Neutrophil (primary cell): ENCODE measurements around the gene FAM135A.
"Not testable (repeated sequence)": the region's sequence is repeated elsewhere in the genome, so short reads cannot be mapped to it uniquely, and the experiment has no call there.

Experiments used
- H3K27ac ChIP-seq: fragments of 200-600 bp; sonication (generic); 2 replicates; pipeline ENCODE4 v1.5.1; 2016; ENCODE audit warnings: mild to moderate bottlenecking, moderate library complexity
- H3K27me3 ChIP-seq: fragments of 200-600 bp; sonication (generic); 2 replicates; pipeline ENCODE4 v1.6.0; 2016; ENCODE audit warnings: mild to moderate bottlenecking
- H3K36me3 ChIP-seq: fragments of 200-600 bp; sonication (generic); 2 replicates; pipeline ENCODE4 v1.5.1; 2017
- H3K4me1 ChIP-seq, 2 experiments: fragments of 200-600 bp in 1 of 2; sonication (generic) in 1 of 2; 1 replicate in 1 of 2; 2 replicates in 1 of 2; pipeline versions ENCODE4 v1.5.1 to v1.6.1; 2013 to 2016; ENCODE audit warnings: low read depth in 1 of 2, low read length in 1 of 2, mild to moderate bottlenecking in 1 of 2, moderate library complexity in 1 of 2; ENCODE audit not compliant: control insufficient read depth in 1 of 2, insufficient read depth in 1 of 2
- H3K4me3 ChIP-seq, 2 experiments: fragments of 200-600 bp in 1 of 2; sonication (generic) in 1 of 2; 1 replicate in 1 of 2; 2 replicates in 1 of 2; pipeline ENCODE4 v1.5.1; 2013 to 2016; ENCODE audit warnings: low read depth in 1 of 2, low read length in 1 of 2, mild to moderate bottlenecking in 1 of 2, moderate library complexity in 1 of 2
- H3K9me3 ChIP-seq: fragments of 200-600 bp; sonication (generic); 2 replicates; pipeline ENCODE4 v1.5.1; 2016
- TF ChIP-seq, protein P1 (sequence below): fragments of 200-600 bp; sonication (generic); IDR thresholded peaks from 2 replicates; pipeline ENCODE4 v1.5.1; 2016; ENCODE audit warnings: antibody characterized with exemption

The FAM135A gene

GRCh38 chr6:70547313-70547712 lies 134.0 kb downstream of the FAM135A start:
- TF ChIP-seq, protein P1, sequence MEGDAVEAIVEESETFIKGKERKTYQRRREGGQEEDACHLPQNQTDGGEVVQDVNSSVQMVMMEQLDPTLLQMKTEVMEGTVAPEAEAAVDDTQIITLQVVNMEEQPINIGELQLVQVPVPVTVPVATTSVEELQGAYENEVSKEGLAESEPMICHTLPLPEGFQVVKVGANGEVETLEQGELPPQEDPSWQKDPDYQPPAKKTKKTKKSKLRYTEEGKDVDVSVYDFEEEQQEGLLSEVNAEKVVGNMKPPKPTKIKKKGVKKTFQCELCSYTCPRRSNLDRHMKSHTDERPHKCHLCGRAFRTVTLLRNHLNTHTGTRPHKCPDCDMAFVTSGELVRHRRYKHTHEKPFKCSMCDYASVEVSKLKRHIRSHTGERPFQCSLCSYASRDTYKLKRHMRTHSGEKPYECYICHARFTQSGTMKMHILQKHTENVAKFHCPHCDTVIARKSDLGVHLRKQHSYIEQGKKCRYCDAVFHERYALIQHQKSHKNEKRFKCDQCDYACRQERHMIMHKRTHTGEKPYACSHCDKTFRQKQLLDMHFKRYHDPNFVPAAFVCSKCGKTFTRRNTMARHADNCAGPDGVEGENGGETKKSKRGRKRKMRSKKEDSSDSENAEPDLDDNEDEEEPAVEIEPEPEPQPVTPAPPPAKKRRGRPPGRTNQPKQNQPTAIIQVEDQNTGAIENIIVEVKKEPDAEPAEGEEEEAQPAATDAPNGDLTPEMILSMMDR: no peak
- Histone ChIP-seq H3K27me3 (no peaks in the 10 kb centered on the region), H3K36me3 (no peaks in the 10 kb centered on the region), H3K4me3 (no peak overlapping the region), H3K27ac (no peak overlapping the region), H3K4me1 (no peaks in the 10 kb centered on the region), H3K9me3 (no peaks in the 10 kb centered on the region)

DNA sequence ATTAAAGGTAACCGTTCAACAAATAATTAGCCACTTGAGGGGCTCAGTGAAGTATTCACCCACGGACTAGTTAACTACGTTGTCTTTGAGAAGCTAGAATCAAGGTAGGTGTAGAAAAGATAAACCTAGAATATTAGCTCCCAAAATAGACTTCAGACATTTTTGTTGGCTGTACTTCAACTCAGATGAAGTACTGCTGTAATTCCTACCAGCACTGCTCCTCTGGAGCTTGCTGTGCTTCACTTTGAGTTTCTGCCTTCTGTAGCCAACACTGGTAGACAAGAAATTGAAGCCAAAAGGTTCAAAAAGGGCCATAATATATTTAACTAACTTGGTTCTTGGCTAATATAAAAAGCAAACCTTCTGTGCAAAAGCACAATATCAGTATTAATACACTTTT lies 134.6 kb downstream of the FAM135A start:
- no peaks in the 10 kb centered on the region for H3K36me3 ChIP-seq
- H3K4me1 ChIP-seq: no peaks in the 10 kb centered on the region
- H3K27me3 ChIP-seq: no peaks in the 10 kb centered on the region
- no peak overlapping the region for H3K4me3 ChIP-seq
- H3K27ac ChIP-seq: no peak overlapping the region
- H3K9me3 ChIP-seq: no peaks in the 10 kb centered on the region
- TF ChIP-seq, protein P1: no peak

- no peak overlapping the region for H3K4me3 ChIP-seq
- TF ChIP-seq, protein P1: no peak
- no peaks in the 10 kb centered on the region for H3K27me3 ChIP-seq
- H3K9me3 ChIP-seq: no peaks in the 10 kb centered on the region
- H3K4me1 ChIP-seq: no peaks in the 10 kb centered on the region
- H3K36me3 ChIP-seq: no peaks in the 10 kb centered on the region
- no peak overlapping the region for H3K27ac ChIP-seq
Measured at GRCh38 chr6:70549327-70549726, 136.0 kb downstream of the FAM135A start.

DNA sequence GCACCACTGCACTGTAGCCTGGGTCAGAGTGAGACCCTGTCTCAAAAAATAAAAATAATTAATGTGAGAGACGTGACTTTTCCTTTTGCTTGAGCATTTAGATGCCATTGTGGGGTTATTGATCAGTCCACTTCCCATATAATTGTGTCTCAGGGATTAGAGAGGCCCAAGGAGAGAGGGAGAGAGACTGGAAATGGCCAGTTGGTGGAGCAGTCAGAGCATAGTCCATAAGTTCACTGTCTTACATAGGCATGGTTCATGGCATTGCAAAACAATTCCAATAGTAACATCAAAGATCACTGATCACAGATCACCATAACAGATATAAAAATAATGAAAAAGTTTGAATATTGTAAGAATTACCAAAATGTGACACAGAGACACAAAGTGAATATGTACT lies 138.3 kb downstream of the FAM135A start:
- Histone ChIP-seq H3K4me3 (no peak overlapping the region), H3K27me3 (no peaks in the 10 kb centered on the region), H3K36me3 (no peaks in the 10 kb centered on the region), H3K27ac (no peak overlapping the region), H3K4me1 (no peaks in the 10 kb centered on the region), H3K9me3 (no peaks in the 10 kb centered on the region)
- TF ChIP-seq, protein P1: no peak

DNA sequence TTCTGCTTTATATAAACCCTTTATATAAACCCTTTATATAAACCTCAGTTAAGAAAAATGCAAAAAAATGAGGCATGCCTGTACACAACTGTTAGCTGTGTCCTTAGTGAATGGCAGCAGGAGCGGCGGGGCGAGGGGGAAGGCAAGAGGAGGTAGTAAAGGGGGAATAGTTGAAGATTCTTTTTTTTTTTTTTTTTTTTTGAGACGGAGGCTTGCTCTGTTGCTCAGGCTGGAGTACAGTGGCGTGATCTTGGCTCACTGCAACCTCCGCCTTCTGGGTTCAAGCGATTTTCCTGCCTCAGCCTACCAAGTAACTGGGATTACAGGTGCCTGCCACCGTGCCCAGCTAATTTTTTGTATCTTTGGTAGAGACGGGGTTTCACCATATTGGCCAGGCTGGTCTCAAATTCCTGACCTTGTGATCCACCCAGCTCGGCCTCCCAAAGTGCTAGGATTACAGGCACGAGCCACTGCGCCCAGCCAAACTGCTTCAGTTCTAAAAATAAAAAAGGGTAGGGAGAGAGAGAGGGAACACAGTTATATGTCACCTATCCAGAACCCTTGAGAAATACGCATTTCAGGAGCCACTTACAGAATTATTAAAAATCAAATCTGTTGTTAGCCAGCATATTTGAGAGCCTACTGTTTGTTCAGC lies 139.1 kb downstream of the FAM135A start:
- H3K27ac ChIP-seq, H3K27me3 ChIP-seq, H3K4me1 ChIP-seq, H3K9me3 ChIP-seq, H3K36me3 ChIP-seq, H3K4me3 ChIP-seq: not testable (repeated sequence)

- no peaks in the 10 kb centered on the region for H3K27me3 ChIP-seq
- no peaks in the 10 kb centered on the region for H3K9me3 ChIP-seq
- no peak overlapping the region for H3K27ac ChIP-seq
- no peak overlapping the region for H3K4me3 ChIP-seq
- no peaks in the 10 kb centered on the region for H3K4me1 ChIP-seq
- no peaks in the 10 kb centered on the region for H3K36me3 ChIP-seq
- TF ChIP-seq, protein P1: no peak
Measured at GRCh38 chr6:70552974-70553373, 139.7 kb downstream of the FAM135A start.
